Esophagus mucosa (tissue), 1 donor: ENCODE data around the gene ZBTB25. TPM values are rescaled to one million over a fixed set of nuclear protein-coding genes. Genes with fewer than 3 reads are reported as not detected.

Source experiments
- ATAC-seq: fragments of 200-7000 bp; cut with Tn5 transposase; one replicate; pipeline ENCODE4 v1.9.1; 2020
- total RNA-seq: library from RNA; stranded (reverse); gene quantifications from one replicate; pipeline ENCODE4 v1.2.4, GENCODE V29; 2023
- donor health status: DM: yes; HTN: yes; CAD: no.

ZBTB25 gene
- total RNA-seq, 1 donor from 2014 or later, result 5.9 TPM

DNA sequence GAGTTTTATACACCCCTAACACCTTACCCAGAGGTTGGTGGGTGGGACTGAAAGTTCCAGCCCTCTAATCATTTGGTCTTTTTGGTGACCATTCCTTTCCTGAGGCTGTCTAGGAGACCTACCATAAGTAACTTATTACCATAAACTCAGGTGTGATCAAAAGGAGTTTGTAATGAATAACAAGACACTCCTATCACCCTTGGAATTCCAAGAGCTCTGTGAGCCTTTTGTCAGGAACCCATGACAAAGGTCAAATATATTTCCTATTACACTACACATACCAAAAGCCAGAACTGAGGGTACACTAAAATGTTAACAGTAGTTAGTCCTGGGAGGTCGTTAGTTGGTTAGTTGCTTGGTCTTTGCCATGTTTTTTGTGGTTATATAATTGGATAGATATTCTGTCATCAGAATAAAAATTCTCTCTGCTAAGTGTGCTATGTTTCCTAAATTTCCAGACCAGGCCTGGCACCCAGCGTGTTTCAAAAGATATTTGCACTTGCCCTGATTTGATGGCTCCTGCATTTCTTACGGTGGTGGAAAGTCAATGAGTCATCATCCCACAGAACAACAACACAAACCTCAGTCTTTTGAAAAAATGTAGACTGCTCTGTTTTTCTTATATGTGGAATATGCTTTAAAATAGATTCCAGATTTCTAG is 65.3 kb downstream of the ZBTB25 start:
- ATAC-seq, result no peak

DNA sequence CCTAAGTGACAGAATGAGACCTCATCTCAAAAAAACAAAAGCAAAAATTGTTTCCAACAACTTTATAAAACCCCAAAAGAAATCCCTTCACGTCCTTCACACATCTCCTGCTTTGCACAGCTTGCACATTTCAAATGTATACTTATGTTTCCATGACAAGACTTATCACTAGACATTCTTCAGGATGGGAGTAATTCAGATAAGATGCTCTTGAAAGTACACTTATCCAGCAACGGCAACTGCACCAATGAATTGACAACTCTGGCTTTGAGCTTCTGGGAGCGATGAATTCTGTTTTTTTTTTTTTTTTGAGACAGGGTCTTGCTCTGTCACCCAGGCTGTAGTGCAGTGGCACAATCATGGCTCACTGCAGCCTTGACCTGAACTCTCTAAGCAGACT is 69.1 kb downstream of the ZBTB25 start:
- no peak for ATAC-seq

DNA sequence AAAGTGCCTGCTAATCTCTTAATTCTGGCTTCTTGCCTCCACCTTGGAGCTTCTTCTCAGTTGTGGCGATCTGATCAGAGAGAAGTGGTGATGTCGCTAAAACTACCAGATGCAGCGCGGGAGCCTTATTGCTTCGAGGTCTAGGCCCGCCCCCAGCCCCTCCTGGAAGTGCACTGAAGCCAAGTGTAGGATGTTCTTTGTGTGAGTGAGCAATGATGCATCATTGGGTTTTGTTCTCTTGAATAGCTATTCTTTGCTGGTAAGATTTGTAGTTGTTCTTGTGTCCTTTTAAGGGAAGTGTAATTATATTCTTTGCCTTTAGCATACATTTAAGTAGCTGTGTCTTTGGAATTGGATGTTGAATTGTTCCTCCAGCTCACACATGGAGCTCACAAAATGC is 79.7 kb downstream of the ZBTB25 start:
- peak; percentile 78 for ATAC-seq

DNA sequence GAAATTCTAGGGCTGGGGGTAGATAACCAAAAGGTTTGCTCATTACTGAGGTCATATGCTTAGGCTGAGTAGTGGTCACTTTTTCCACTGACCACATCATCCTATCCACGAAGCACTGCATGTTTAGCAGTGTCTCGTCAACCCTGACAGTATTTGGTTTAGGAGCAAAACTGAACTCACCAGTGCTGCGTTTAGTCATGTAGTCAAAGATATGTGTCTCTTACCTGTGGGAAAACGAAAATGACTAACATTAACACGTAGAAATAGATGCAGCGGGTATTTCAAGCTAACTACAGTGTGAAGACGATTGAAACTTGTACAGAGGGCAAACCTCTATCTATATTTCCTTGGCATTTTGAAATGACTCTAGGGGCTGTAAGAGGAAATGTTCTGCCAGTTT is 80.9 kb downstream of the ZBTB25 start:
- ATAC-seq, result no peak

DNA sequence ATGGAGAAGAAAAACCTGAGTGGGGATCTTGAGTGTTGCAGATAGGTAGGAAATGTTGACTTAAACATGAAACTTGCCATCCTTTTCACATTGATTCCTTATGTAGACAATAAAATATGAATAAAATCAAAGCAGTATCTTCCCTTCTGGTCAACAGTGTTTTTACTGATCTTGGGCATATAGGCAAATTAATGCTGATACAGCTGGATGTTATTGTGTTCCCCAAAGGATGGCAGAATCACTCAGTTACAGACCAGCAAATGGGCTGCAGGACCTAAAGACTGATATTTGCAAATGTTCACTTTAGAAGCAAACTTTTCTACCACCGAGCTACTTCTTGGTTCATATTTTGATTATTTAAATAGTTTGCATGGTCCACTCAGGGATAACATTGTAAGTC is 81.6 kb downstream of the ZBTB25 start:
- no peak for ATAC-seq

DNA sequence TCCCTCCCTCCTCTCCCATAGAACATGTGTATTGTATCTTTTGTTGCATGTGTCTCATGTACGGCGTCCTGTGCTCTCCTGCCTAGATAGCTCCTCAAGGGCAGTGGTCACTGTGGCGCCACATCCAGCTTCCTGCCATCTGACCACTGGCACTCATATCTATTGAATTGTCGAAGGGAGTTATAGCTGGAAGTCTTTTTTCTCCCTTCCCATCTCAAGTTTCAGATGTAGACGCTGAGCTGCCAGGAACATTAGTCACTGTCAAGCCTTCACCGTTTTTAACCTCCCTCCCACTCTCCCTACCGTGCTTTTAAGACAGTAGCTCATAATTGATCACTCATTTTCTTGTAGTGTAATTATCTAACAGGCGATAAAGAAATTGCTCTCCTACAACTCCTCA is 82.5 kb downstream of the ZBTB25 start:
- no peak for ATAC-seq

DNA sequence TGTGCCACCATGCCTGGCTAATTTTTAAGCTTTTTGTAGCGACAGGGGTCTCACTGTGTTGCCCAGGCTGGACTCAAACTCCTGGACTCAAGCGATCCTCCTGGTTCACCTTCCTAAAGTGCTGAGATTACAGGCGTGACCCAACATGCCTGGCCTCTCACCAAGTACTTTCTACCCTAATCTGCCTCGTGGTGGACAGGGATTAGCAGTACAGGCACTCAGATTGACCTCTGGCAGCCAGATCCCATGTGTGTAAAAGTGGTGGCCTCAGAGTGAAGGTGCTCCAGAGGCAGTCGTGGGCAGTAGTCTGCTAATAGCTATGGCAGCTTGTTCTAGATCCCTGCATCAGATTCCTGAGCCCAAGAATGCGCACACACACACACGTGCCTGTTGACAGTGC is 84.6 kb downstream of the ZBTB25 start:
- ATAC-seq, result no peak

DNA sequence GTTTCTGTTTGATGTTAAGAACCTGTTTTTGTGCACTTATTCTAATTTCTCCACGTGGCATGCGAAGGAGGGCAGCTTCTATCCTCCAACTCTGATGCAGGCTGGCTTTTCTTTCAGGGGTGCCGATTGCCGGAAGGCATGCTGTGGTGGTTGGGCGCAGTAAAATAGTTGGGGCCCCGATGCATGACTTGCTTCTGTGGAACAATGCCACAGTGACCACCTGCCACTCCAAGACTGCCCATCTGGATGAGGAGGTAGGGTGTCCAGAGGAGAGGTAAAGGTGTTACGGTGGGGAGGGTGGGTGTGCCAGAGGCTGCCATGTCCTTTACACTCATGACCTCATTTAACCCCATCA is 85.9 kb downstream of the ZBTB25 start:
- no peak for ATAC-seq

DNA sequence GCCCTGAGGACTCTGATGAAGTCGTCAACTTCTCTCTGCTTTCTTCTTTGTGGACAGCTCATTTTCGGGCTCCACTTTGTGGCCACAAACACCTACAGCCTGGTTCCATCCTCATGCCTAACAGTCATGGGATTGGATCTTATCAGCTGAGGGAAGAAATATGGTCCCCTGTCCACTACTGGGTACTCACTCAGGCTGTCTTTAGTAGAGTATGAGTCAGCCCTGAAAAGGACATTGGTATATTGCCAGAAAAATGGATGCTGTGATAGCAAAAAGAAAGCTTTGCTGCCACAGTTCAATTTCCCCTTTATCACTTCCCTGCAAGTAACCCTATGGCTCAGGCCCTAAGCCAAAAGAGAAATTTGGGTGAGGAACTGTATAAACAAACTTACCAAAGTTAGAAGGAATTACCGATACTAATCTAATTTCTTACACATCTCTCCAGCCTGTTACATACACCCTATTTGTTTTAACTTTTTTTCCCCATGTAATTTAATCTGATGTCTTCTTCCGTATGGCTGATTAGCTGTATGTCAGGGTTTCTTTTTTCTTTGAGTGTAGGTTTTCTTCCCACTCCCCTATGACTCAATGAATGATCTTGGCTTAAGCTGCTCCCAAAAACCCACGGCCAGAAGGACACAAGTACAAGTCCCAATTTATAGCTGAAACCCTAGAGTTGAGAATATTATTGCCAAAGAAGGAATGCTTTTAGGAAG is 86.4 kb downstream of the ZBTB25 start:
- no peak for ATAC-seq

DNA sequence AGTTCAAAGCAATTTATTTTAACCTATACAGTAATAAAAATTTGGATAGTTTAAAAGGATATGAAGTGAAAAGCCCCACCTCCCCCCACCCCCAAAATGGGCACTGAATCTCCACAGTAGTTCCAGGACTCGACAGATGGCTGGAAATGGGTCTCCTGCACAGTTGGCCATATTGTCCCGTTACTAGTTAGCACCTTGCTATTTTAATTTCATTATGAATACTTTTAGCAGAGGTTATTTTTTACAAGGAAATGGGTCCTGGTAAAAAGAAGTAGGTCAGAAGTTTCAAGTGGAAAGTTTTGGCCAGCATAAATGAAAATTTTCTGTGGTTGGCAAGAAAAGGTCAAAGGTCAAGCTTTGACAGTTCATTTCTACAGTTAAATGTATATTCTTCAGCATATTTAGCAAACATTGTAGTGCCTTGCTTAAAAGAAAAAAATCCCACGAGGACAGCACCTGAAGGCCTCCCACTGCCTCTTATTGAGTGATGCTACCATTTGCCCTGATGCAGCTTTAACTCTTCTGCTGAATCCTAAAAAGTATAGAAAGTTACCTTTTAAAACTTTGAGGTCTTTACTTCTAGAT is 87.2 kb downstream of the ZBTB25 start:
- ATAC-seq, result no peak

DNA sequence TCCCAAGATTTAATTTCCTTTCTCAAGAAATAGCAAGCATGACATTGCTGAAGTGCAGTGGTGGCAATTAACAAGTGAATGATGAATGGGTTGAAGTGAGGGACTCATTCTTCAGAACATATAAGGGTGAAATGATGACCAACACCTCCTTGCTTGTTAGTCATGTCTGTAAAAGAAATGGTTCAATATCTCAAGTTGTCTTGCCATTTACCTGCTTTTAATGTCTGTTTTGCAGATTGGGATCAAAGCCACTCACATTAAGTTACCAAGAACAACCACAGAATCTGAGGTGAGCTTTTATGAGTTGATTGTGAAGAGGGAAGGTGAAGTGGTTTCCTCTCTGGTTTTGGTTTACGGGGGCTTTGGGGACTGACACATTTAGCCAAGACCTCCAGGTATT is 91.4 kb downstream of the ZBTB25 start:
- ATAC-seq, result no peak

DNA sequence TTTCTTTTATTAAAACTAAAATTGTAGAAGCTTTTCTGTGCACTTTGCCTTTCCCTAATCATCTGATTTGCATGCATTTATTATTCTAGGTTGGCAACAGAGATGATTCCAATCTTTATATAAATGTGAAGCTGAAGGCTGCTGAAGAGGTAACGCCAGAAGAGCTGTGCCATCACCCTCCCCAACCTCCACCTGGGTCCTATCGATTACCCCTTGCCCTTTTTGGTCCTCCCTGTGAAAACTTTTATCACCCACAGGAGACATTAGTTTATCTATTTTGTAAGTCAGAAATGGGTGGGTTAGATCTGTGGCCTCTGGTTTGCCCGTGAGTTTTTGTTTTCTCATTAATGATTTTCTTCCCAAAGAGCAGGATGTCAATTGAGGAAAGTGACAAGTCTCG is 92.6 kb downstream of the ZBTB25 start:
- no peak for ATAC-seq

DNA sequence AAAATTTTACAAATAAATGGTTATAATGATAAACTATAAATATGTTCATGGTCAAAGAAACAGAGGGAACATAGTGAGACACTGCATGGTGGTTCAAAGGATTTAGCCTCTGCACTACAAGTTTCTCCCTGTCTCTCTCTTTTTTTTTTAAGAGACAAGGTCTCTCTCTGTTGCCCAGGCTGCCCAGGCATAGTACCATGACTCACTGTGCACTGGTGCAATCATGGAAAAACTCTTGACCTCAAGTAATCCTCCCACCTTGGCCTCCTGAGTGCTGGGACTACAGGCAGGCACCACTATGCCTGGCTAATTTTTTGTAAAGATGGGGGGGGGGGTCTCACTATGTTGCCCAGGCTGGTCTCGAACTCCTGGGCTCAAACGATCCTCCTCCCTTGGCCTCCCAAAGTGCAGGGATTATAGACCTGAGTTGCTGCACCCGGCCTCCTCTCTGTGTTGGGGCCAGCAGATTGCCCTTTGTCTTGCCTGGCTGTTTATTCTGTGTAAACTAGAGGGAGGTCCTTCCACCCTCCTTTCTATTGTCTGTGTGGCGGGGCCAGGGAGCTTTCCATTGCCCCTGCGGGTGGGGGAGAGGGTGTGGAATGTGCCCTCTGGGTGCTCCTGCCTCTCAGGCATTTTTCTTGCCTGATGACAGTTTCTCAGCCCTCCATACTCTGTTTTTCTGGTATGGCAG is 93.4 kb downstream of the ZBTB25 start:
- ATAC-seq, result no peak

DNA sequence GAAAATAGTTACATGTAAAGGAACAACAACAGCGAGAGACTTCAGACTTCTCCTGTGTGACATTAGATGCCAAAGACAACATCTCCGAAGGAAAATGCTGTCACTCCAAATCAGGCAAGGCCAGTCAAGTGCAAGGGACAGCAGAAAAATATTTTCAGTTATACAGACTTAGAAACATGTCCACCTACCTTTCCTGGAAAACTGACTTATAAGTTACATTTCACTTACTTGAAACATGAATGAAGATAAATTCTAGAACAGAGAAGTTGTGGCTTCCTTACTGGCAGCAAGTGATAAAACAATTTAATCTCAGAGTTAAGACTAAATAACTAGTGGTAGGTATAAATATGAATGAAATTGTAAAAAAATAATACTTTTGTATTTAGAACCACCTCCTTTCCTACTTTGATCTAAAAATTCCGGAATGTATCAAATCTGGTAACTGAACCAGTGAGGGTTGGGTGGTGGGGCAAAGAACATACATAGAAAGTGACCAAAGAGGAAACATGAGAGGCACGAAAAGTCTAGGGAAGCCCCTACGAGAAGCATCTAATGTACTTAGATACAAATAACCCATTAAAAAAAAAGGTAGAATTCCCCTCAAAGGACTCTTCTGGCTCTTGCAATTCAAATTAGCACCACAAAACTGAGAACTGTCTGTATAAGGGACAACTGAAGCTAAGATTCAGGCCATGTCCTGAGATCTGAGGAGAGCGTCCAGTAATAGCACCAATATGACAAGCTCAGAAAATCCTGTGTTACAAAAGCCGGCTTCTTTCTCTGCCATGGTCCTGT is 94.3 kb downstream of the ZBTB25 start:
- ATAC-seq, result no peak

DNA sequence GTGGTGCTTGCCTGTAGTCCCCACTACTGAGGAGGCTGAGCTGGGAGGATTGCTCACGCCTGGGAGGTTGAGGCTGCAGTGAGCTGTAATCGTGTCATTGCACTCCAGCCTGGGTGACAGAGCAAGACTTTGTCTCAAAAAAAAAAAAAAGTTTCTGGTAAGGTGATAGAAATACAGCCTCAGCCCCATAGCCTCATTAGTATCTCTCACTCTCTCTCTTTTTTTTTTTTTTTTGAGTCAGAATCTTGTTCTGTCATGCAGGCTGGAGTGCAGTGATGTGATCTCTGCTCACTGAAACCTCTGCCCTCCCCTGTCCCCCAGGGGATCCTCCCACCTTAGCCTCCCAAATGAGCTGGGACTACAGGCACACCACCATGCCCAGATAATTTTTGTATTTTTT is 96.3 kb downstream of the ZBTB25 start:
- ATAC-seq, result no peak

DNA sequence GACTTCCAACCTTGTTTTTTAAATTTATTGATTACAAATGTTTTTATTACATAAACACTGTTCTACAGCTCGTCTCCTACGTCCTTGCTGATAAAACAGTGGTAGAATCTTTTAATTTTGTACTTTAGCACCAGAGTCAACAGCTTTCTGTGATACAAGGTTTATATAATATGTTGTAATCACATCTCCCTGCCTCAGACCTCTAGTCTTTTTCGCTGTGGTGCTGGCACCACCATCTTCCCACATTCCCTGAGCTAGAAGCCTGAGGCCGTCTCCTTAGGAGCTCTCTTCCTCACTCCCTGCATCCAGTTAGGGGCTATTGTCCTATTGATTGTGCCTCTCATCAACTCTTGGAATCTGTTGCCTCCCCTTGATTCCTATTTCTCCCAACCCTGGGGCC is 98.3 kb downstream of the ZBTB25 start:
- ATAC-seq, result no peak

DNA sequence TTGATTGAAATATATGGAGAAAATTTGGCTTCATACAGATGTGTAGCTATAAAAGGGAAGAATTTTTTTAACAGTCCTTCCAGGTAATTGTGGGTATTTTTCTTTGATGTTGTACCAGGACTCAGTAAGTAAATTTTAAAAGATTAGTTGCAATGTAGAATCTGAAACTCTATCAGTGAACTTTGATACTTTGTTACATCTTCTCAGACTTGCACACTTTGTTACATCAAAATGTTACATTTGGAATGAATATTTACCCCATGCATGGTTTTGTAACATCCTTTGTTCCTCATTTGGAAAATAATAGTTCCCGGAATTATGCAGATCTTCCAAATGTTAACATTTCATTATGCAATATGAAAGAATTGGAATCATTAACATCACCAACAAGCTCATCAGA is 101.7 kb downstream of the ZBTB25 start:
- ATAC-seq, result no peak

DNA sequence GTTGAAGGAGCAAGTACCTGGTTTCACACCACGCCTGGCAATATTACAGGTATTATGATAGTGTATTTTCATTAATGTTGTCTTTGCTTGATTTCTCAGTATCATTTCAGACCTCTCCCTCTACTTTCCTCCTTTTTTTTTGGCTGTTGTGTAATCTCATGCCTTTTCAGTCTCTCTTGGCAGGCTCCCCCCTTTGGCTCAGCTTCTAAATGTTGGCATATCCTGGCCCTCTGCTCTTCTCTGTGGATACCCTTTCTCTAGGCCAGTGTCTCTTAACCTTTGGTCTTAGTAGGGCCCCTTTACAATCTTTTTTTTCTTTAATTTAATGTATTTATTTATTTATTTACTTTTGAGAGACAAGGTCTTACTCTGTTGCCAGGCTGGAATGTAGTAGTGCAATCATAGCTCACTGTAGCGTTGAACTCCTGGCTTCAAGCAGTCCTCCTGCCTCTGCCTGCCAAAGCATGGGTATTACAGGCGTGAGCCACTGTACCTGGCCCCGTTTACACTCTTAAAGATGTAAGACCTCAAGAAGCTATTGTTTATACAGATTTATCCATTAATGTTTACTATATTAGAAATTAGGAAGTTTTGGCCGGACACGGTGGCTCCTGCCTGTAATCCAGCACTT is 102.7 kb downstream of the ZBTB25 start:
- no peak for ATAC-seq
